GM12873 (cell line): Measurements from ENCODE around the gene ZDHHC14.

Experiments
- TF ChIP-seq, protein P1 (sequence below): IDR thresholded peaks from 2 replicates; pipeline ENCODE4 v1.5.1; 2012; ENCODE audit warnings: low read depth, mild to moderate bottlenecking, moderate library complexity, low read length, control low read depth; ENCODE audit not compliant: insufficient read depth; ENCODE audit errors: missing control alignments

ZDHHC14 gene

DNA sequence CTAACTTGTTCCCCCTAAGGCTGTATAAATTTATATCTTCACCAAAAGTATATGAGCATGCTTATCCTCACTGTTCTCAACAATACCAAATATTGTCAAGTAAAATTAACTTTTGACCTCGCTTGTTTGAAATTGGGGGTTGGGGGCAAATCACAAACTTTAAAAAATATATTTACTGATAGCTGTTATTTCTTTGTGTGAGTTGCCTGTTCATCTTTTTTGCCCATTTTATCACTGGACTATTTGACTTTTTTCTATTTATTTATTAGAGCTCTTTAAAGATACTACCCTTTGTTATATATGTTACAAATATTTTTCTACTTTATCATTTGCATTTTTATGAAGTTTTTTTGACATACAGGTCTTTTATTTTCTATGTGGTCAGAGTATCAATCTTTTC, 187.7 kb downstream of the ZDHHC14 start:
- TF ChIP-seq, protein P1, sequence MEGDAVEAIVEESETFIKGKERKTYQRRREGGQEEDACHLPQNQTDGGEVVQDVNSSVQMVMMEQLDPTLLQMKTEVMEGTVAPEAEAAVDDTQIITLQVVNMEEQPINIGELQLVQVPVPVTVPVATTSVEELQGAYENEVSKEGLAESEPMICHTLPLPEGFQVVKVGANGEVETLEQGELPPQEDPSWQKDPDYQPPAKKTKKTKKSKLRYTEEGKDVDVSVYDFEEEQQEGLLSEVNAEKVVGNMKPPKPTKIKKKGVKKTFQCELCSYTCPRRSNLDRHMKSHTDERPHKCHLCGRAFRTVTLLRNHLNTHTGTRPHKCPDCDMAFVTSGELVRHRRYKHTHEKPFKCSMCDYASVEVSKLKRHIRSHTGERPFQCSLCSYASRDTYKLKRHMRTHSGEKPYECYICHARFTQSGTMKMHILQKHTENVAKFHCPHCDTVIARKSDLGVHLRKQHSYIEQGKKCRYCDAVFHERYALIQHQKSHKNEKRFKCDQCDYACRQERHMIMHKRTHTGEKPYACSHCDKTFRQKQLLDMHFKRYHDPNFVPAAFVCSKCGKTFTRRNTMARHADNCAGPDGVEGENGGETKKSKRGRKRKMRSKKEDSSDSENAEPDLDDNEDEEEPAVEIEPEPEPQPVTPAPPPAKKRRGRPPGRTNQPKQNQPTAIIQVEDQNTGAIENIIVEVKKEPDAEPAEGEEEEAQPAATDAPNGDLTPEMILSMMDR, result no peak

DNA sequence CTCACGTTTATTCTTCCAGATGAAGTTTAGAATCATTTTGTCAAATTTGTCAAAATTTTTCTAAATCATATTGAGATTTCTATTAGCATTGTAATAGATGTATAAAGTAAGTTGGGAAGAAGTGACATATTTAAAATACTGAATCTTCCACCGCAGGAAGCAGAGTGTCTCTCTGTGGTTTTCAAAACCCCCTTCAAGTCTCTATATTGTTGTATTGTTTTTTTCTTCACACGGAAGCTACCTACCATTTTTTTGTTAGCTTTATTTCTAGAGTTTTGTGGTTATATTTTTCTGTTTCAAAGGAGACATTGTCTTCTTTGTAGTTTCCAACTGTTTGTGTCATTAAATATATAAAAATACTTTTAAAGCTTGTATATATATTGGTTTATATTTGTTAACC, 188.6 kb downstream of the ZDHHC14 start:
- TF ChIP-seq, protein P1, result no peak

DNA sequence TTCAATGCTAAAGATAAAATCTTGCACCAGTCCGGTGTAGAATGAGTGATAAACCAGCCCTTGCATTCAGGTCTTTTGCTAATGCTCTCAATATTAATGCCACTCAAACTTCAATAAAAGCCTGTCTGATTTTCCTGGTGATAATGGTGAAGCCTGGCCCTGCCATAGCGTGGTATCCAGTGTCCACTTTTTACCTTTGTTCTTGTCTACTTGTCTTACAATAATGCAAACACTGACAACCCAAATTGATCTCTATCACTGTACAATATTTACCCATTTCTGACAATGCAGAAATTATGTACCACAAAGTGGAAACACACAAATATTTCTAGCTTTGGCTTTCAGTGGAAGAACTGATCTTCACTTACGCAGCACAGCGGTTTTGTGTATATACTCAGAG, 189.1 kb downstream of the ZDHHC14 start:
- TF ChIP-seq, protein P1, result no peak

DNA sequence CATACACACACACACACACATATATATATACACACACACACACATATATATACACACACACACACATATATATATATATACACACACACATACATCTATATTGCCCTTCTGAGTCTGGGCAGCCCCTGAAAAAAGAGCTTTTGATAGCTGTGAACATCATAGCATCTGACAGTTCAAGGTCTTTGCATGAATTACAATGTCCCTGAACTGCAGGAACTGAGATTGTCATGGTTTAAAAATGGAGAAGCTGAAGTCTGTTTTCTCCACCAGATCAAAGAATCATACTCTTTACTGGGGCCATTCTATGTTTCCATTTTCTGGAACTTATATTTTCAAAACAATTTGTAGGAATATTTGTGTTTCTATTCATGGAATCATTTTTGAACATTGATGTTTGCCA, 189.8 kb downstream of the ZDHHC14 start:
- TF ChIP-seq, protein P1, result no peak

DNA sequence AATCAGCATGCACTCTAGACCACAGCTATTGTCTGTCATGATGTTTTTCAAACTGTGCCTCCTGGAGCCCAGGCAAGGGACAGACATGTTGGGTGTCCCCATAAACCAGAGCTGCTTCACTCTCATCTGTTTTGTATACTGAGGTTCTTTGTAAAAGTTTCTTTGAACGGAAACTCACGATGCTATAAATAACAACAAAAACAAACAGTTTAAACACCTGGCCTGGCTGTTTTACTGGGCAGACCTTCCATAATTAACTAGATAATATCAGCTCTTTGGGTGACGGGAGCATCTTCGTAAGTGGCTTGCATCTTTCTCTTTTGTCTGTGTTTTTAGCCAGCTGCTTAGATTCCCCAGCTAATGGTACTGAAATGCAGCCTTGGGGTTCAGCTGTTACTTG, 190.3 kb downstream of the ZDHHC14 start:
- TF ChIP-seq, protein P1, result no peak

DNA sequence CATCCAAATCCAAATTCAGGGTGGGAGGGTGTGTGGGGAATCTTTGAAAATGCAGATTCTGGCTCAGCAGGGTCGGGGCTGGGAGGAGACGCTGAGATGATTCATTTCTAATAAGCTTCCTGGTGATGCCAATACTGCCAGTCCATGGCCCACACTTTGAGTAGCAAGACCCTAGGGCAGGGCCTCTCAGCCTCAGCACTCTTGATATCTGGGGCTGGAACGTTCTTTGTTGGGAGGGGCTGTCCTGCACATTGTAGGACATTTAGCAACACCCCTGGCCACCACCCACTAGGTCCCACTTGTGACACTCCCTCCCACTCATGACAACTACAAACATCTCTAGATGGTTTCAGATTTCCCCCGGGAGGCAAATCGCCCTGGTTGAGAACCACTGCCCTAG, 191.0 kb downstream of the ZDHHC14 start:
- TF ChIP-seq, protein P1, result no peak

DNA sequence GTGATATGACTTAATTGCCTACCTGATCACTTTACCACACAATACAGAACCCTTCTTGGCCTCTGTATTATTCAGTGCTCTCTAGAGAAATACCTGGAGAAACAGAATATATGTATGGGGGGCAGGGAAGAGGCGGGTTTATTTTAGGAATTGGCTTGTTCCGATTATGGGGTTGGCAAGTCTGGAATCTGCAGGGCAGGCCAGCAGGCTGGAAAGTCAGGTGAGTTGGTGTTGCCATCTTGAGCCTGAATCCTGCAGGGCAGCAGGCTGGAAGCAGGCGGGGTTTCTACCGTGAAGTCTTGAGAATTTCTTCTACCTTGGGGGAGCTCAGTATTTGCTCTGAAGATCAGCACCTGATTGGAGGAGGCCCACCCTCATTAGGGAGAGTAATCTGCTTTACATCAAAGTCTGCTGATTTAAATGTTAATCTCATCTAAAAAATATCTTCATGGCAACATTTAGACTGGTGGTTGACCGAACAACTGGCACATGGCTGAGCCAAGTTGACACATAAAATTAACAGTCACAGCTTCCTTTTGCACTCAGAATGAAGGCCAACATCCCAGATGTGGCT, 193.9 kb downstream of the ZDHHC14 start:
- TF ChIP-seq, protein P1, result no peak
